Measurements from ENCODE around the gene SYNGR1.

The SYNGR1 gene

DNA sequence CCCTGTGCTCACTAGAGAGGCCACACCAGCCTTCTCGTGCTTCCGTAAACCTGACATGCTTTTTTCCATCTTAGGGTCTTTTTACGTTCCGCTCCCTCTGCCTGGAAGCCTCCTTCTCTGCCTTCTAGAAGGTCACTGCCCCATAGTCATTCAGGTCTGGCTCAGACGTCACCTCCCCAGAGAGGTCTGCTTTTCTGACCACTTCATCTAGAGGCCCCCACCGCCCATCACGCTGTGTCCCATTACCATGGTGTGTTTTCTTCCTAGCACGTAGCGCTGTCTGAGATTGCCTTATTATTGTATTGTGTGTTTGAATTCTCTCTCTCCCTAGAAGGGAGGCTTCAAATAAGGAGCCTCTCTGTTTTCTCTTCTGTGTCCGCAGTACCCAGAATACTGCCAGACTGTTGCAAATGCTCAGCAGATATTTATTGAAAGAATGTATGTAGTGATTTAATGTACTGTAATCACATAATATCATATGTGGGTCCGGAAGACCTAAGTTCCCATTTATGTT lies 59.8 kb downstream of the SYNGR1 start:
- no peak for TF ChIP-seq ZFX (IDR thresholded peaks at IDR 0.05)
- TF ChIP-seq, protein P1, sequence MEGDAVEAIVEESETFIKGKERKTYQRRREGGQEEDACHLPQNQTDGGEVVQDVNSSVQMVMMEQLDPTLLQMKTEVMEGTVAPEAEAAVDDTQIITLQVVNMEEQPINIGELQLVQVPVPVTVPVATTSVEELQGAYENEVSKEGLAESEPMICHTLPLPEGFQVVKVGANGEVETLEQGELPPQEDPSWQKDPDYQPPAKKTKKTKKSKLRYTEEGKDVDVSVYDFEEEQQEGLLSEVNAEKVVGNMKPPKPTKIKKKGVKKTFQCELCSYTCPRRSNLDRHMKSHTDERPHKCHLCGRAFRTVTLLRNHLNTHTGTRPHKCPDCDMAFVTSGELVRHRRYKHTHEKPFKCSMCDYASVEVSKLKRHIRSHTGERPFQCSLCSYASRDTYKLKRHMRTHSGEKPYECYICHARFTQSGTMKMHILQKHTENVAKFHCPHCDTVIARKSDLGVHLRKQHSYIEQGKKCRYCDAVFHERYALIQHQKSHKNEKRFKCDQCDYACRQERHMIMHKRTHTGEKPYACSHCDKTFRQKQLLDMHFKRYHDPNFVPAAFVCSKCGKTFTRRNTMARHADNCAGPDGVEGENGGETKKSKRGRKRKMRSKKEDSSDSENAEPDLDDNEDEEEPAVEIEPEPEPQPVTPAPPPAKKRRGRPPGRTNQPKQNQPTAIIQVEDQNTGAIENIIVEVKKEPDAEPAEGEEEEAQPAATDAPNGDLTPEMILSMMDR (conservative IDR thresholded peaks at IDR 0.05): no peak
- H3K27ac ChIP-seq: no peak overlapping the region

DNA sequence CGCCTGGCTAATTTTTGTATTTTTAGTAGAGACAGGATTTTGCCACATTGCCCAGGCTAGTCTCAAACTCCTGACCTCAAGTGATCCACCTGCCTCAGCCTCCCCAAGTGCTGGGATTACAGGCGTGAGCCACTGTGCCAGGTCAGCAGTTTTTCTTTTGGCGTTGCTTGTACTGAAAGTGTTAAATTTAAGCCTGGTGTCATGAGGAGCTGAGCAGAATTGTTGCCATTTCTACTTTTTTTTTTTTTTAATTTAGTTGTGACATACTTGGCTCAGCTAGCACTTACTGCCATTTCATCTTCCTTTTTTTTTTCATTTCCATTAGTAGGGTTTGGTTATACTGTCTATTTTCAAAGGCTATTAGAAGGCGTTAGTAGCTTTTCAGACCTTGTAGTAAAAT lies 60.5 kb downstream of the SYNGR1 start:
- no peak for TF ChIP-seq ZFX (IDR thresholded peaks at IDR 0.05)
- TF ChIP-seq, protein P1 (conservative IDR thresholded peaks at IDR 0.05): no peak
- no peak overlapping the region for H3K27ac ChIP-seq

DNA sequence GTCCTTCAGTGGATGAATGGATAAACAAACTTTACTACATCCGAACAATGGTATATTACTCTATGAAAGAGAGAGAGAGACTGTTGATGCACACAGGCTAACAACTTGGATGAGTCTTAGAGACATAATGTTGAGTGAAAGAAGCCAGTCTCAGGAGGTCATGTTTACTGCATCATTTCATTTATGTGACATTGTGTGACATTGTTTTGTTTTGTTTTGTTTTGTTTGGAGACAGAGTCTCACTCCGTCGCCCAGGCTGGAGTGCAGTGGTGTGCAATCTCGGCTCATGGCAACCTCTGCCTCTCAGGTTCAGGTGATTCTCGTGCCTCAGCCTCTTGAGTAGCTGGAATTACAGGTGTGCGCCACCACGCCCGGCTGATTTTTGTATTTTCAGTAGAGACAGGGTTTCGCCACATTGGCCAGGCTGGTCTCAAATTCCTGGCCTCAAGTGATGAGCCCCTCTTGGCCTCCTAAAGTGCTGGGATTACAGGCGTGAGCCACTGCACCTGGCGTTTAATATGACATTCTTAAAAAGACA lies 62.1 kb downstream of the SYNGR1 start:
- peak overlapping the region; percentile 36; the same call in 1 of the 2 replicates for H3K27ac ChIP-seq

DNA sequence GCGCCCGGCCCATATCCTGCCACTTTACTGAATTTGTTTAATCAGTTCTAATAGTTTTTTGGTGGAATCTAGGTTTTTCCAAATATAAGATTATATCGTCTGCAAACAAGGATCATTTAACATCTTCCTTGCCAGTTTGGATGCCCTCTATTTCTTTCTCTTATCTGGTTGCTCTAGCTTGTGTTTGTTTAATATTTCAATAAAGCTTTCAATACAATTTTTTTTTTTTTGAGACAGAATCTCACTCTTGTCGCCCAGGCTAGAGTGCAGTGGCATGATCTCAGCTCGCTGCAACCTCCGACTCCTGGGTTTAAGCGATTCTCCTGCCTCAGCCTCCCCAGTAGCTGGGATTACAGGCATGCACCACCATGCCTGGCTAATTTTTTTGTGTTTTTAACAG lies 63.4 kb downstream of the SYNGR1 start:
- peak overlapping the region; percentile 50 for H3K27ac ChIP-seq

DNA sequence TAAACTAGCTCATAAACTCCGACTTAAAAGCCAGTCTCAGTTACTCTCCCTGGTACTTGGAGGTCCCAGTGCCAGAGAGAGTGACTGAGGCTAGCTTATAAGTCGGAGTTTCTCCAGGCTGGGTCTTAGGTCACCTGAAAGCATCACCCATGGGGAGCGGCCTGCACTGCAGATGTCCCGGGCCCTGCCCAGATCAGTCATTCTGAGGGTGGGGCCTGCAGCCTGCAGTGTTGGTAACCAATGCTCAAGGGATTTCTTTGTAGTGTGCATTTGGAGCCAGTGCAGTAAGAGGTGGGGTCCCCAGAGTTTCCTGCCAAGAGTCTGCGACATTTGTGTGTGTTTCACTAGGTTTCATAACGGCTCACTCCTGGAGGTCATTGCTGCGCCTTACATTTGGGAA lies 64.6 kb downstream of the SYNGR1 start:
- TF ChIP-seq, protein P1 (conservative IDR thresholded peaks at IDR 0.05): no peak
- TF ChIP-seq ZFX (IDR thresholded peaks at IDR 0.05): no peak
- H3K27ac ChIP-seq: peak overlapping the region; percentile 50

DNA sequence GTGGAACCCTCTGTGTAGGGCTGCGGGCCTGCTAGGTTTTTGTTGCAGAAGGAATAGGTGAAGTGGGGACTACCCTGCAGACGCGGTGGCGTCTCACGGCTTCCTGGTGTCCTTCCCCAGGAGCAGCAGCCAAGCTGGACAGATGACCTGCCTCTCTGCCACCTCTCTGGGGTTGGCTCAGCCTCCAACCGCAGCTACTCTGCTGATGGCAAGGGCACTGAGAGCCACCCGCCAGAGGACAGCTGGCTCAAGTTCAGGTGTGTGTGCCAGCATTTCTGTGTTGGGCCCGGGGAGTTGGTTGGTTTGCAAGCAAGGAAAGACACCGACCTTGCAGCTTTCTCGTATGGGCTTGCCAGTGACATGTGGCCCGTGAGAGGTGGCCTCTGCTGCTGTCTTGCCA lies 65.1 kb downstream of the SYNGR1 start:
- H3K27ac ChIP-seq: peak overlapping the region; percentile 50
- TF ChIP-seq ZFX (IDR thresholded peaks at IDR 0.05): no peak
- TF ChIP-seq, protein P1 (conservative IDR thresholded peaks at IDR 0.05): no peak

DNA sequence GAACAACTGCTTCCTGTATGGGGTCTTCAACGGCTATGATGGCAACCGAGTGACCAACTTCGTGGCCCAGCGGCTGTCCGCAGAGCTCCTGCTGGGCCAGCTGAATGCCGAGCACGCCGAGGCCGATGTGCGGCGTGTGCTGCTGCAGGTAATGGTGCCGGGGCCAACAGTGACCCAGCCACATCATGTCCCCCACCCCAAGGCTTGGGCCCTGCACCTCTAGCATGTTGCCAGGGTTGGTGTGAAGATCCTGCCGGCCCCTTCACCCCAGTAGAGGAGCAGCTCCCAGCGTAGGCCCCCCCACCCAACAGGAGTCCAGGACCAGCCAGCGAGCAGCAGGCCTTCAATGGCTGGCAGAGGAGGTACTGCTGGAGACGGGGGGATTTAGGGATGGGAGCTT lies 65.7 kb downstream of the SYNGR1 start:
- TF ChIP-seq, protein P1 (conservative IDR thresholded peaks at IDR 0.05): no peak
- no peak for TF ChIP-seq ZFX (IDR thresholded peaks at IDR 0.05)
- peak overlapping the region; percentile 50 for H3K27ac ChIP-seq

DNA sequence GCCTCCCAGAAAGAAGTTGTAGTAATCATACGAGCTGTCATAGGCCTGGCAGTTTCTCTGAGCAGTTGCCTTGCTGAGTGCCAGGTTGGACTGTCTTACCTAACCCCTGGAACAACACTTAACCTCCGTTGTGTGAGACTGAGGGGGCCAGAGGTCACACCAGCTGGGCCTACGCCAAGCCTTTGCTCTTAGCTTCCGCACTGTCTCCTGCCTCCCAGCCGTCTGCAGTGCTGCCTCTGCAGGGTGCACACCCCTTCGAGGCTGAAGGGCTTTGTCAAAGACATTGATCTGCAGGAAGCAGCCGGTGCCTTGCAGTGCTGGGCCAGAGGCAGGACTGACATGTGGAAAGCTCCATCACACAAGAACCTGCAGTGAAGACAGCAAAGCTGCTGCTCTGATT lies 66.5 kb downstream of the SYNGR1 start:
- H3K27ac ChIP-seq: no peak overlapping the region
- TF ChIP-seq ZFX (IDR thresholded peaks at IDR 0.05): no peak
- TF ChIP-seq, protein P1 (conservative IDR thresholded peaks at IDR 0.05): no peak

Data from C4-2B (cell line).